NOMO-1 treated with DMSO at 0.1 percent for 48 hours (cell line): ENCODE results near the gene SCNM1.

Source experiments
- DNase-seq: peaks from one replicate; lab custom pipeline; 2025; ENCODE audit not compliant: unreplicated experiment; lab: John Stamatoyannopoulos, UW

The SCNM1 gene, protein sequence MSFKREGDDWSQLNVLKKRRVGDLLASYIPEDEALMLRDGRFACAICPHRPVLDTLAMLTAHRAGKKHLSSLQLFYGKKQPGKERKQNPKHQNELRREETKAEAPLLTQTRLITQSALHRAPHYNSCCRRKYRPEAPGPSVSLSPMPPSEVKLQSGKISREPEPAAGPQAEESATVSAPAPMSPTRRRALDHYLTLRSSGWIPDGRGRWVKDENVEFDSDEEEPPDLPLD

DNA sequence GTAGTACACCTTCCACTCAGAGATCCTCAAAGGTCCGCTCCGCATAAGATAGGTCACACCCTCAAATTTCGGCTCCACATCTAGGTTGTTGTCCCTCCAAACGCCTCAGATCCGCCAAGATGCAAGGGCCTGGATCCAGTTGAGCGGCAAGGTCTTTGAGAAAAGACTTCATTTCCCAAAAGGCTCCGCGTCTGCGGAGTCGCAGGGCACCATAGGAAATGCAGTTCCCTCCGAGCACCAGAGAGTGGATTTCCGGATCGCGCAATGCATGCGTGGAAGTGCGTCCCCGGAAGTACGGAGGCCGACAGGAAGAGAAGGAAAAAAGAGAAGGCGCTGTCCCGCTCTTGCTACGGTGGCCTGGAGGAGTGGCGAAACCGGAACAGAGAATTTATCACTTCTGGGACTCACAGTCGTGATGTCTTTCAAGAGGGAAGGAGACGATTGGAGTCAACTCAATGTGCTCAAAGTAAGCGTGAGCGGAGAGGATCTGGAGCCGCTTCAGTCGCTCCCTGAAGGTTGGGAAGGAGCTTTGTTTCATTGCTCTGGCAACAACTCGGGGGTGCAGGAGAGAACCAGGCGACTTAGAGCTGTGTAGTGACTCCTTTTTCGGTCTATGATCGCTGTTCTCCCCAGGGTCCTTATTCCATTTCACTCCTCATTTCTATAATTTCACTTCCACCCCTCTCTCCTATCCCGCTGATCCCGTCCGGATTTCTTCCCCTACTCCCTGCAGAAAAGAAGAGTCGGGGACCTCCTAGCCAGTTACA lies at the start of gene SCNM1, which contains the start of gene LYSMD1:
Gene SCNM1 (plus strand): TSS at position 407 of the 767 bp plus-strand sequence. CDS start 9 bp downstream, at position 416.
Gene LYSMD1 (minus strand): TSS at position 165 of the 767 bp plus-strand sequence. CDS start 644 bp downstream, outside the sequence.
- peak; percentile 99 for DNase-seq

DNA sequence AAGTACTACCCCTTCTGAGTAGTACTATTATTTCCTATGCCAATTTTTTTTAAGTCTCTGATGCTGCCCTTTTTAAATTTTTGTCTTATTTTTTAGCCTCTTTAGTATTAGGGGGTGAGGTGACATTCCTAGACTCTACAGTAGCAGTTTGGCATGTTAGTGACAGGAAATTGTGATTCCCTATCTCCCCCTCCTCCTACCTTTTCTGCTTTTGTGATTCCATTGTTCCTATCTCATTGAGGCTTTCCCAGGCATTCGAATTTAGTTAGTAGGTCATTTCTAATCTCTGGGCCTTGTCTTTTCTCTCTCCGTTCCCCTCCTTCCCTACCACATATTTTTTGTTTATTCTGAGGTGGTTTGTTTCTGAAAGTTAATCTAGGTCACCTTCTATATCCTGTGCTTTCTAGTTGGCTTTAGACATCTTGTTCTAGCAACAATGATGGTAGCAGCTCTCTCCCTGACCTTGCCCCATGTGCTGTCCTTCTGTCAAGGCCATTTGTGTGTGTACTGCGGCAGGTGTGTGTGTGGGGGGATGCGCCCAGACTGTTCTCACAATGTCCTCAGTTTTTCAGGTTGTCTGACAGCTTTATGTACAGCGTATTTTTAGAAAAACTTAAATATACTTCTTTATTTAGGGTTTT lies 41.1 kb upstream of the SCNM1 start:
- DNase-seq: no peak

GRCh38 chr1:151128800-151129199 lies 37.1 kb upstream of the SCNM1 start:
- no peak for DNase-seq

DNA sequence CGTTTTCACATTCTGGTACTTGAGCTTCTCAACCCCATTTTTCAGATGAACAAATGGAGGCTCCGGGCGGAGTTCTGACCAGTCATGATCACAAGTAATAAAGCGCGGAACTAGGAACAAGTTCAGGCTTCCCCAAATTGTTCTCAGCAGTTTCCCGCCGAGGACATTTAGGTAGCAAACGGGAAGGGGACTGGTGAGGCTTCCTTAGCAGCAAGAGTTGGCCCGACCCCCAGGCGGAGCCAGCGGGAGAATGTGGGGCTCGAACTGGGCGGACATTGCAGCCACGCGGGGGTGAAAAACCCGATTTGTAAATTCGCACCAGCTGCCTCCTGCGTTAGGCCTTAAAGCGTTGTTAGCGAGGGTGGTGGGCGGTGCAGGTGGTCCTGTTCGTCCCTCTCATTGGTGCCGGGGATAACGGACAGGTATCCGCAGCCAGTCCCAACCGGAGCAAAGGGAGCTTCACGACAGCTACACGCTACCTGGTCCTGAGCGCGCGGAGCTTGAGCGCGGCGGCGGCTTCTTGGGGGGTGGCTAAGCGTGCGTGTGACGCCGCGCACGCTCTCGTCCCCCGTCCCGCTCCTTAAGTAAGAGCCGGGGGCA lies 34.9 kb upstream of the SCNM1 start:
- no peak for DNase-seq

GRCh38 chr1:151131701-151132334 lies 34.1 kb upstream of the SCNM1 start:
- no peak for DNase-seq

GRCh38 chr1:151132335-151133017 lies 33.5 kb upstream of the SCNM1 start:
- DNase-seq: no peak

GRCh38 chr1:151133018-151133806 lies 32.7 kb upstream of the SCNM1 start:
- DNase-seq: no peak

- no peak for DNase-seq
Observed at GRCh38 chr1:151134396-151134795, 31.5 kb upstream of the SCNM1 start.

DNA sequence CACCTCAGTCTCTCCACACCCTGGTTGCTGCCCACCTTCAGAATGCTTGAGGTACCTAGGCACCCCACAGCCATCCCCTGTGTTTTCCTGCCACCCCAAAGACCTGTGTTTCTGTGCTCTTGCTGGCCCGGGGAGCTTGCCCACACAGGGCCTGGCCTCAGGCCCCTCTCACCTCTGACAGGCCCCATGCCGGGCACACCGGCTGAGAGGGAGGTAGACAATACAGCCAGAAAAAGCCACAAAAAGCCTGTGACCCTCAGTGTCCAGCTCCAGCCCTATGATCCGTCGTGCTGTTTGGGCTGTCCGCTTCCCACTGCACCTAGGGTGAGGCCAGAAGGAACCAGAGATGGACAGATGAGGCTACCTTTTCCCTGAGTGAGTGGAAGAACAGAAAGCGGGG lies 31.0 kb upstream of the SCNM1 start:
- DNase-seq: no peak

GRCh38 chr1:151135433-151136385 lies 30.2 kb upstream of the SCNM1 start:
- DNase-seq: no peak

GRCh38 chr1:151137789-151138188 lies 28.2 kb upstream of the SCNM1 start:
- DNase-seq: no peak

GRCh38 chr1:151142411-151143056 lies 23.4 kb upstream of the SCNM1 start:
- no peak for DNase-seq

DNA sequence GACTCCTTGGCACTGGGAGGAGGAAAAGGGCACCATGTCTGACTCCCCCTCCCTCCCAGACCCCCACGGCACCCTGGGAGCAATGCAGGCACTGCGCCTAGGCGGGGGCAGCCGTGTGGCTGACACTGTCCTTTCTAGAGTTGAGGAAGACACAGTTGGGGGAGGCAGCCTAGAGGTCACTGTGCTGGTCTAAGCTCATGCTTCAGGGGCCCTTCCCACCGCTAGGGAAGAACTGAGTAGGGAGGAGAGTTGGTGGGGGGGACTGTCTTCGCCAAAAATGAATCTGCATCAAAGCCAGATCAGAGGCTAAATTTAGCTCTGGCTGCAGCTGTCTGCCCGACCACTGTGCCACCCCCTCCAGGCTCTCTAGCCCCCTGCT lies 22.9 kb upstream of the SCNM1 start:
- no peak for DNase-seq

- DNase-seq: no peak
Observed at GRCh38 chr1:151143986-151144385, 22.0 kb upstream of the SCNM1 start.

DNA sequence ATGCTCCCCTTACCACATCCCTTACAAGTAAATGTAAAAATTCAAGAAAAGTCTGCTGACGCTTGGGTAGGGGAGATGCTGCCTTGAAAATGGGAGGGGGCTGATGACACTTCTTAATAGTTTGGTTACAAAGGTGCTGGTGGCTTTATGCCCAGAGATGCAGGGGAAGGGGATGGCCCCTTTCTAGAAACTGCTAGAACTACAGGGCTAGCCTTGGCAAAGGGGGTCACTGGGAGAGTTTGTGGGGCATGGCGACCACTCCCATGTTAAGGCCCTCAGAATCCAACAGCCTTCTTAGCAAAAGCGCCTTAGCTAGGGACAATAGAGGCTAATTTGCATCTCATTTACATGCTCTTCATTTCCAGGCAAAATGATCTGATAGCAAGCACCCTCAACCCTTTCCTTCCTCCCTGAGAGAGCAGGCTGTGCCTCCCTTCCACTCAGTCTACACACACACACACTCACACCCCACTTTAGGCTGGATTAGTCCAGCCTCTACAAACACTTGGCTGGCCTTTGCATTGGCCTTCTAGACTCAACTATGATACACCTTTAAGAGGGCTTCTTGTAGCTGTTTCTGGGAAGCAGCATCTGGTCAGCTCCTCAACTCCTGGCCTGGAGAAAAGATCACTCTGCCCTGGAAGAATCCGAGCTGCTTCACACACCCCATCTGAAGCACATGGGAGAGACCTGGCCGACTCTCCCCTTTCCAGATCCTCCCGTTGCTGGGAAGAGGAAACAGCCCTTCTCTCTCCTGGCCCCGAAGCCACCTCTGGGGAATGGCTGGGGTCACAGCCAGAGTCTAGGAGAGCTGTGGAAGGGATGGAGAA lies 21.3 kb upstream of the SCNM1 start:
- DNase-seq: no peak

DNA sequence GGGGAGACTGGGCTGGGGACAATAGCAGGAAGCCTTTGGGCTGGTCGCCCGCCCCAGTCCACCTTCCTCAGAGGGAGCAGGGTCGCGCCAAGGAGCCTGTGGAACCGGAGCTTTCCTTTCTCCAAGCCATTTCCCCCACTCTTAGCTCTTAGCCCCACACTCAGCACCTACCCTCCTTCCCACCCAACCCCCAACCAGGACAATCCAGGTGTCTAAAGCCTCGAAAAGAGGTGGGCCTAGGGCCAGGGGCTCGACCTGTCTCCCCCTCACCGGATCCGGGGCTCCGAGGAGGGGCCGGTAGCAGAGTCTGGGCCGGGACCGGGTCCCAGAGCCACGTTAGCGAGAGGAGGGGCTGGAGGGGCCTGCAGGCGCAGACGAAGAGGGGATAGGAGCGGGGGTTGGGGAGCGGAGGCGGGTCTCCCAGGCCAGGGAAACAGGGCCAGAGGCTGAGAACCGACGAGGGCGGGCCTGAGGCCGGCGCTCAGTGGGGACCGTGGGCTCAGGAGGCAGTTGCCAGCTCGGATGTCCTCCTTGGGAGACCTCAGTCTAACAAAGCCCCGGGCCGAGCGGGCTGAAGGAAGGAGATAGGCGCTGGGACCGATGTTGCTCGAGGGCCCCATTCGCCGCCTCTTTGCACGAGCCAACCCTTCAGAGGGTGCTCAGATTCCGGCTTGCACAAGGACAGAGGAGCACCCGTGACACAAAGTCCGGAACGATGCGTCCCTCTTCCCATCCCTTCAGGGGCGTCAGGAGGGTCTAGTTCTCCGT lies 20.5 kb upstream of the SCNM1 start:
- no peak for DNase-seq

- DNase-seq: no peak
Observed at GRCh38 chr1:151146072-151146411, 19.9 kb upstream of the SCNM1 start.
